Hematopoietic multipotent progenitor cell (in vitro differentiated cells): ENCODE data around the gene CMTM2. TPM values are rescaled to one million over a fixed set of nuclear protein-coding genes. Genes with fewer than 3 reads are reported as not detected.
"Not testable (repeated sequence)": the region's sequence is repeated elsewhere in the genome, so short reads cannot be mapped to it uniquely, and the experiment has no call there.

Experiments used
- DNase-seq, 3 donors: peaks; one replicate each; pipeline ENCODE4 v3.0.0-alpha.2; 2011 to 2015; ENCODE audit warnings: low read depth in 2 of 3, low spot score in 2 of 3
- total RNA-seq: library from RNA; depleted of rRNA; stranded (reverse); fragments of >200 nt; gene quantifications from one replicate; pipeline ENCODE4 v1.2.3, GENCODE V29; 2012

CMTM2 gene
- total RNA-seq, 1 donor = 0.54 TPM

DNA sequence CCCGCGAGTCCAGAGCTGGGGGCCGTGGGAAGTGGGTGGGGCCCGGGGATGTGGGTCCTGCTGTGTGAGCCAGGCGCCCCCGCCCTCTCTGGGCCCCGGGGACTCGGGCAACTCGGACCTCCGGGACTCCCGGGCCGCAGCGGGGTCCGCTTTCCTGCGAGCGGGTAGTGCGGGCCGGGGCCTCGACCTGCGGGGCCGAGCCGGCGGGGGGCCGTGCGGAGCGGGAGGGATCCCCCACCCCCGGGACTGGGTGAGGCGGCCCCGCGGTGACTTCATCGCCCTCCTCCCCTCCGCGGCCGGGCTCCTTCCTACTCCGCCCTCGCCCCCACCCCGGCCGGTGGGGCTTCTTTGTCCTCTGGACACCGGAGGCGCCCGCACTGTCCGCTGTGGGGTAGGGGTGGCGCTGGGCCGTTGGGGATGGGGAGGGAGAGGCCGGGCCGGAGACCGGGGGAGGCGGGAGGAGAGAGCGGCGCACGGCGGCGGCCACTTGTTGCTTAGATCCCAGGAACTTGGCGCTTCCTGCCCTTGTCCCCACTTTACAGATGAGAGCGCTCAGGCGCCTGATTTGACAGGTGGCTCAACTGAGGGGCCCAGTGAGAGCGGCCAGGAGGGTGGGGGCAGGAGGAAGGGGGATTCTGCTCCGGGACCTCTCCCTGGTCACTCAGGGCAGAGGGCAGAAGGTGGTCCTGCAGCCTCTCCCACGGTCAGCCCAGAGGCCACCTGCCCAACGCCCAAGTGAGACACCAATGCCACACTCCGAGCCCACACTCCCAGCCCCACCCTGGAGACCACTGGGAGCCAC is 26.1 kb downstream of the CMTM2 start:
- DNase-seq = peak in 1 of 3 donors; percentile 53

DNA sequence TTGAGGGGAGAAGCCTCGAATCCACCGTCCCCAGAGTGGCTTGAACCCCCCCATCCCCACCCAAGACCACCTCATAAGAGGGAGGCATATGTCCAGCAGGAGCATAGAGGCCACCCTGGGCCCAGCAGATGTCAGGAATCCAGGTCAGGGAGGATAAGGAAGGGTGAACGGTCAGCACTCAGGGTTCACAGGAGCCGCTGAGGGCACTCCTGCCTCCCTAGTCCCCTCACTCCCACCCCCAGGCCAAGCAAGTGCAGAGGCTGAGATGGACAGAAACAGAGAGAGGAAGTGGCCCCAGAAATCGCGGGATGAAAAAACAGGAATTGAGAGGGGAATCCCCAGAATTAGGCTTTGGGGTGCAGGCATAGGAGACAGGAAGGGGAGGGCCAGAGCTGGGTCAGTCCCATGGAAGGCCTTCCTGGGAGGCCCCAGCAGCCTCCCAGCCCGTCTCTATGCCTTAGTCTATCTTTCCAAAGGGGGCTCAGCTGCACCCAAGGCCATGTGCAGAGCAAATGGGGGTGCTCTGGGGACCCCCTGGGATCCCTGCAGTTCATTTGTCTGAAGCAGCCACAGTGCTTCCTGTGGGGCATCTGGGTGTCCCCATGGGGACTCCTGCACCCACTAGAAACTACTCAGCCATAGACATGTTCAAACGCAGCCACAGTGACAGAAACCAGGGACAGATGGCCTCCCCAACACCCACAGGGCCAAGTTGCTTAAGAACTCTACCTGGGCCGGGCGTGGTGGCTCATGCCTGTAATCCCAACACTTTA is 26.9 kb downstream of the CMTM2 start:
- no peak for DNase-seq

DNA sequence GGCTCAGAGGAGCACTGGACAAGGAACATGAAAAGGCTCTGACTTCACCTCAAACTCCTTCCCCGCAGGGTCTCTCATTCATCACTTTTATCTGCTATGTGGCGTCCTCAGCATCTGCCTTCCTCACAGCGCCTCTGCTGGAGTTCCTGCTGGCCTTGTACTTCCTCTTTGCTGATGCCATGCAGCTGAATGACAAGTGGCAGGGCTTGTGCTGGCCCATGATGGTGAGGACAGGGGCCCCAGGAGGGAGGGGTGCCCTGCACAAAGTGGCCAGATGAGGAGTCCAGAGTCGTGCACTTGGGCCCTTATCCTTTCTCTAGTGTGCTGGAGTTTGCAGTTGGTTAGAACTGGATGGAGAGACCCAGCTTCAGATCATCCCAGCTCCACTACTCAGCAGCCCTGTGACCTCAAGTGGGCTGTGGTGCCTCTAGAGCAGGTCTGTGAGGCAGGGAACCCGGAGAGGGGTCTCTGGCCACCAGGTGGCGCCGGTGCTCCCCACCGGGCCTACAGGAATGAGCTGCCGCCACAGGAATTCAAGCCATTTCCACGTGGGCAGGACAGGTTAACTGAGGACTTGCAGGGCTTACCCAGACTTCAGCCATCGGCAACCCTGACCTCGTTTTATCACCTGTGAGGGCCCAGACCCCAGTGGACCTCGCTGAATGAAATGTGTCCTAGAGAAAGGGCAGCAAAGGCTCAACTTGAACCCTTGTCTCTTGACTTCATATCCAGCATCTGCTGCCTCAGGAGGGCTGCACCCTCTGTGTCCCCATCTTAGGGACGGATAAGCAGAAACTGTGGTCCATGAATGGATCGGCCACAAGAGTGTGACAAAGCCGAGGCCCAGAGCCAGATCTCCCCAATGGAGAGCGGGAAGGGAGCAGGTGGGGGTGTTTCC is 29.2 kb downstream of the CMTM2 start:
- peak; percentile 64 to 89 (median 85) for DNase-seq

DNA sequence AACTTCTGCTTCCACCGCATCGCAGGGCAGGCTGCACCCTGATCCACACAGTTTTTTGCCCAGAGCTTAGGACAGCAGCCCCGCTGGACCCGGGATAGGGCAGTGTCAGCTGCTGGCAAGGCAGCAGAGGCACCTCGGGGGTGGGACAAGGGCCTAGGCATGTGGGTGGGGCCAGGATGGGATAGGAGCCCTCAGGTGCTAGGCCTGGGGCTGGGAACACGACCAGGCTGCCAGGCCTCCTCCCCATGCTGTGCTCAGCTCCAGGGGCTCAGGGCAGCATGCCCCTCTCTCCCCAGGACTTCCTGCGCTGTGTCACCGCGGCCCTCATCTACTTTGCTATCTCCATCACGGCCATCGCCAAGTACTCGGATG is 29.9 kb downstream of the CMTM2 start:
- no peak for DNase-seq

DNA sequence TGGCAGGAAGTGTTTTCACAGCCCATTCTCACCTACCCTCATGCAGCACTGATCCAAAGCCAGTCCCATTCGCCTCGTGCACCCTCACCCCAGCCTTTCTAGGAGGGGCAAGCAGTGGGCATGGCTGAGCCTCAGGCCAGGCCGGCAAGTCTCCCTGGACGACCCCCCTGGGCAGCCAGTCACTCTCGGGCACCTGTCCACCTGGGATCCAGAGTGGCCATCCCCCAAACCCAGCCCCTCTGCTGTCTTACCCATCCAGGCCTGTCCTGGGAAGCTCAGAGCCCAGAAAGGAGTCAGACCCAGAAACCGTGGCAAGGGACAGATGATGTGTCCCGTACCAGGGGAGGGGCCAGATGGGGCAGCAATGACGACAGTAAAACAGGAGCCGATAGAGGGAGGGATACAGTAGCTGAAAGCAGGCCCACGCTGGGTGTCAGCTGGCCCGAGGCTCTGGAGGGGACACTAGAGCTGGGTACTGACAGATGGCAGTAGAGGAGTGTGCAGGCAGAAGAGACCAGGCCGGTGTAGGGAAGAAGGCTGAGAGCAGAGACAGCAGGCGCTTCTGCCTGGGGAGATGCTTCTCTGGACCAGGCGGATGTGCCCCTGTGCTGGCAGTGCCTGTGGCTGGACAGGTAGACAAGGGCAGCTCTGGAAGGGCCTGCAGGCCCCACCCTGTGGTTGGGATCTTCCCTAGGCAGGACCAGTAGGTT is 31.0 kb downstream of the CMTM2 start:
- DNase-seq = no peak

DNA sequence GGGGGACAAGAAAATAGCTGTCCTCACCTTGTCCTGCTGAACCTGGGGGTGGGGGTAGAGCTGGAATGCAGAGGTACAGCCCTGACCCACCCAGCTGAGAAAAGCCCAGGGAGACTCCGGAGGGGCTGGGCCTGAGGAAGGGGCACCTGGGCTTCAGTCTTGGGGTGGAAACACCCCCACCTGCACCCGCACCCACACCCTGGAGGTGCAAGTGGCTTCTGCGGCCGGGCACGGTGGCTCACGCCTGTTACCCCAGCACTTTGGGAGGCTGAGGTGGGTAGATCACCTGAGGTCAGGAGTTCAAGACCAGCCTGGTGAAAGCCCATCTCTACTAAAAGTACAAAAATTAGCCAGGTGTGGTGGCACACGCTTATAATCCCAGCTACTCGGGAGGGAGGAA is 32.6 kb downstream of the CMTM2 start:
- not testable (repeated sequence) for DNase-seq

DNA sequence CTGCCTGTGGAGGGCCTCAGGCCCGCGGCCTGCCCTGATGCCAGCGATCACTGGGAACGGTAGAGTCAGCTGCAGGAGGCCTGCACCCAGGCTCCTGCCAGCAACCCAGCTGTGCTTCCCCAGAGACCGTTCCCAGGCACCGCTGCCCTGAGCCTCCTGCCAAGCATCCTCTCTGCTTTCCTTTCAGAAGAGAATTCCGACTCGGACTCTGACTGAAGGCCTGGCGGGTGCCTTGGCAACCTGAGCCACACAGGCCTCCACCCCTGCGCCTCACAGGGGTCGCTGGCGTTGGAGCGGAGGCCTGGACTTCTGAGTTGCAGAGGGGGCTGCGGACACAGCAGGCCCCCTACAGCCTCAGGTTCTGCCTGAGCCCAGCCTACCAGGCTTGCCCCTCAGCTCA is 33.2 kb downstream of the CMTM2 start:
- DNase-seq = no peak

DNA sequence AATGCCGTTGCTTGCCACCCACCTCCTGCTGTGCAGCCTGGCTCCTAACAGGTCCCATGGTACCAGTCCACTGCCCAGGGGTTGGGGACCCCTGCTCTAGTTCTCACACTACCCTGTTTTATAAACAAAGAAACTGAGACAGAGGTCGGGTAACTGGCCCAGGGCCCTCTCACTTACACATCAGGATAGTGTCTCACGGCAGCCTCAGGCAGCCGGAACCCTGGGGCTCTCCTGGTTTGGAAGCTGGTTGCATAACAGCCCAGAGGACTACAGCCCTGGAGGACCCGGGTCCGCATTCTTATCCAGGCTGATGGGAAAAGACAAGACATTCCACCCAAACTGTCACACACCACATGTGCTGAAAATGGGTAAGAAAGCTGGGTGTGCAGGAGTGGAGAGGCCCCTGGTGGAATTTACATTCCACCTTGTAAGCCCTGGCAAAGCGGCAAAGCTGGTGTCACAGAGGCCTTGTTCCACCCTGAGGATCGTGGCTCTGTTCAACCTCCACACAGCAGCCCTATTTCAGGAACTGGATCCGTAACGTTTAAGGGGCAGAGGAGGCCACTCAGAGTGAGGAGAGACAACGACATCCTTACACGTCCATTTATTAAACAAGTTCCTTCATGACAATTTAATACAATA is 35.0 kb downstream of the CMTM2 start:
- no peak for DNase-seq

DNA sequence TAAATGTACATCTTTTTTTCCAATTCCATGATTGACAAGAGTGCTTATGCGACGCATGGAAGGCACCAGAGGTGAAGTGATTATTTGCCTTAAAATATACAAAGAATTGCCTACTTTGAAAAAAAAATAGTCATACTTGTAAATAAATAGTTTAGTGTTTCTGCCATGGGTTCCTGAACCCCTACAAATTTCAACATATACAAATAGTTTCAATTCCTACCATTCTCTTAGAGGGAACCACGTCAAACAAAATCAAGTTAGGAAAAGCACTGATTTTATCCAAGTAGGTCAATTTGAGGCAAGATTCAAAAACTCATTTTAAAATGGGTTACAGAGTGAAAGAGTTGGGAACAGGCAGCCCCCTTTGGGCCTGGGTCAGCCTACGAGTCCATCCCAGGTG is 36.9 kb downstream of the CMTM2 start:
- DNase-seq = no peak

DNA sequence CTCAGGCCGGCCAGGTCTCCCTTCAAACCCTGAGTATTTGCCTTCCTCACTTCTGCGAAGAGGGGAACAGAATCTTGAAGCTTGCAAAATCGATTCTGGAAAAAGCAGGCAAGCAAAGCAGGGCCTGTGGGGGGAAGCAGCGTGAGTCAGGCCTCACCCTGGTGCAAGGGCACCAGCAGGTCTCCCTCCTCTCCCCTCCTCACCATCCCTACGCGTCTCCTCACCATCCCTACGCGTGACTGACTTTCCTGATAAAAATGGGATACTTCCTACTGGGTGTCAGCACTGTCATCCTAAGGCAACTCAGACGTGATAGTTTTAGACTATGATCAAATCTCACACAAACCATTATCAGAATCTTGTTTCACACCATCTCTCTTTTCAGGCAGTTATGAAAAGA is 37.3 kb downstream of the CMTM2 start:
- DNase-seq = no peak

DNA sequence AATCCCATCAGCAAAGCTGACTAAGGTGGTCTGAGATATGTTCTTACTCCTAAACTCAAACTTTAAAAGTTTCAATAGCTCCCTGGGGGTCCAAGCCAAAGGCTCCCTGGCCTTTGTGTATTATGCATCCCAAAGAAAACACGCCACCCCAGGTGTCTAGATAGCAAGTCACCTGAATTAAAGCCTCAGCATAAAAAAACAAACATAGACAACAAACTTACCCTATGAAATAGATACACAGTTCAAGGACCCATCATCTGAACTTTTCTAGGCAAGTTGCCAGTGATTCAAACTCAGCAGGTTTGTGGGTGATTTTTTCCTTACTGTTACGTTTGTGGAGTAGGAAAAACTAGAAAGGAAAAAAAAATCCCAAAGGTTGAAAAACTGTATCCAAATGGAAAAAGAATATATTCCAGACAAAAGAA is 37.8 kb downstream of the CMTM2 start:
- no peak for DNase-seq

DNA sequence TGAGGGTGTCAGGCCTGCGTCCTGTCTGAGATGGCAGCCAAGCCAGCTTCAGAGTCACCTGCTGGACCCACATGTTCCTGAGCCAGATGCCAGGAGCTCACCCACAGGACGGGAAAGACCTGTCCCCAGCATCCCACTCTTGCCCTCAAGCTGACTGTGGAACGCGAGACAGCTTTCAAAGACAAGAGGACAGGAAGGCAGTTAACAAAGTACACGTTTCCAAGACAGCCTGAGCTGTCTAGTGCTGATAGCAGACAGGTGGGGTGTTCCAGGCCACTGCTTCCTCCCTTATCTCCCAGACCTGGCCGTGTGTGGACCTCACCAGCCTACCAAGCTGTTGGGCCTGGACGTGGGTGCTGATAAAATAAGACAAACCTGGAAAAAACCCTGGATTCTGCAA is 38.5 kb downstream of the CMTM2 start:
- DNase-seq = no peak

DNA sequence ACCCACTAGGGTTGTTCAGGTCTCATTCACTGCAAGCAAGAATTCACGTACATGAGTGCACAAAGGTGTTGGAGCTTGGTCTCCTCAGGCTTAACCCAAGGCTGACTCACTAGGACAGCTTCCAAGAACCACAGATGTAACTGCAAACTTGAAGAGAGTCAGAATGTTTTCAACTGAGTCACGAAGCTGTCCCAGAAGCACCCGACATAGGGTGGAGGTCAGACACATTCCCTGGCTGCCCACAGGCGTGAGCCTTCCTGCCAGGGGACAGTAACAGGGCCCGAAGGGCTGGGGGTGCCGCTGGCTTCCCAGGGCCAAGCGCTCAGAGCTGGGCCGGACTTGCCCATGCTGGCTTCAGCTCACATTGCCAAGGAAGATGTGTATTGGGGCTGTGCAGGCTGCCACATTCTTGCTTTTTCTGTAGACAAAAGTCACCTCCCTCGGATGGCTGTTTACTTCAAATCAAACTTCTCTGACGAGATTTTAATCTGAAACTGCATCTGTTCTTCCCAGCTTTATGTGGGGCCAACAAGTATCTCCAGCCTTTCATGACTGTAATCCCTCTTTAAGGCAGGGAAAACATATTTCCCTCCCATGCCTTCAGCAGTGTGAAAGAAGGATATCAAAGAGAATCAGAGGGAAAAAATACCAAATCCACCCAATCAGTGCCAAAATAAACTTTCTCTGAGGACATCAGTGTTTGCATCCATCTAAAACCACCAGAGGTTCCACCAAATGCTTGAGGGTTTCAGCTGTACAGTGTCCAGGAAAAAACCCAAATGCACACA is 39.5 kb downstream of the CMTM2 start:
- no peak for DNase-seq

DNA sequence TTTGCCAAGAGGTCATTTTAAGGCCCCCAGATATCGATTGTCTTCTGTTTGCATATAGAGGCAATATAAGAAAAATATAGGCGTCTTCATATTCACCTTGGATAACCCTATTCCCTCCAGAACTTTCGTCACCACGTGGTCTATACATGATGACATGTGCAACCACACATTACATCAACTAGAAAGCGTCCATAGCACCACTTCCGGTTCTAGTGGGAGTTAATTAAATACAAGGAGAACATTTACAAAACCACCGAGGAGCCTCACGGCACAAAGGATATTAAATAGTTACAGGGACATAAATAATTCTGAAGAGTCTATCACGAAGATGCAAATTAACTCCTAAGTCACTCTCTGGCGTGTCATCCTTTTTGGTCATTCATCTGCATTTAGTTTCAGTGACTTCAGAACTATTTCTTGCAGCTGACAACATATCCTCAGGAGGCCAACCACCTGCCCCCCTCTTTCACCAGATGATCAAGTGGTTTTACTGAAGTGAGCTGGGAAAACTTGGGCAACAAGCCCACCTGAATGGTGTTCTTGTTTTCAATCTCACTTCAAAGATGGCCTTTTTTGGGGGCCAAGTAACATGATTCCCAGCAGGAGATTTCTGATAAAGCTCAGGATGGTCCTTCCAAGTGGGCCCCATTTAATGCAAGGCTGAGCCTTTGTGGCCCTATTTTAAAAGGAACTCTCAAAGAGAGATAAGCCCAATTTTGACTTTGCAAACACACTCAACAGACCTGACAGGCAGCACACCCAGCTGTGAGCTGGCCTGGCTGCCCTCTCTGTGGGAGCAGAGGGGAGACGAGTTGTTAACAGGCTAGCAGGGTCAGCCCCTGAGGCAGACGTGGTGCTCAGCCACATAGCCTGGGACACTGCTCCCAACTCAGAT is 40.5 kb downstream of the CMTM2 start:
- DNase-seq = no peak

DNA sequence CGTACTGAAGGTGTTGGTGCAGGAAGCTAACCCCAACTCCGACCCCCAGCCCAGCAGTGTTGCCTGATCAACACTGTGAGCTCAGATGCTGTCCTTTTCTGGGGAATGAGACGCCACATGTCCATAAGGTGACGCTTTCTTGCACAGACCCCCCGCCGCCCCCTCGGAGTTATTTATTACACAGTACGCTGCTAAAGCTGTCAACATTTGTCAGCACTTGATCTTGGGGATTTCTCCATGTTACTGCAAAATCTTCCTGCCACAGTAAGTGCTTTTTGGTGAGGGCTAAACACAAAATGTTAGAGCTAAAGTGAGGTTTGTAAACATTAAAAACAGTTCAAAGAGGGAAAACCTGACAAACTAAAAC is 41.1 kb downstream of the CMTM2 start:
- no peak for DNase-seq

DNA sequence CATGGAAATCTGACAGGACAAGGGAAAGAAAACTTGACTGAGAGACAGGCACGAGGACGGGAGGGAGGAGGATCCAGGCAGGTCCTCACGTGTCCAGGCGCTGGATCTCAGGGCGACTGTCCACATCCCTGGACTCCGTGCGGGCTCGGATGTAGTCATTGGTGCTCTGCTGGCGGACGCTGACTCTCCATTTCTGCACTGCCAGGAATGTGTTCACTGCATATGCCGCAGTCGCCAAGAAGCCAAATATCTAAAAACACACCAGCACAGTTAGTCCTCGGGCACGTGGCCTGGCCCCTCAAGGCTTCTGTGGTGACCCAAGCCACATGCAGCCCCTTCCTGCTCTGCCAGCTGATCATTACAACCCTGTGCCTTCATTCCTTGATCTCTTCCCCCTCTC is 42.7 kb downstream of the CMTM2 start:
- DNase-seq = no peak

DNA sequence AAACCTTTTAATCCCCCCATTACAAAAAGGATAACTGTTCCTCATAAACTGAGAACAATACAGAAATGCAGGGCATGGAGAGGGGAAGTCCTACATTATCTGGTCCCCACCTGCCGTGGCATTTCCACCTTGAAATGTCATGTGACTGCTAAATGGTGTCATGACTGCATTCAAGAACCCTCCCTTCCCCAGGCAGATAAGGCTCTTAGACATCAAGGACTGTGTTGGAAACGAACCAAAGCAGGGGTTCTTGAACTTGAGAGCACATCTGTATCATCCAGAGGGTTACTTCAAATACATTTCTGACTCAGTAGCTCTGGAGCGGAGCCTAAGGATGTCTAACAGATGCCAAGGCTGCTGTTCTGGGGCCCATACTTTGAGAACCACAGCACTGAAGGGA is 43.6 kb downstream of the CMTM2 start:
- no peak for DNase-seq

DNA sequence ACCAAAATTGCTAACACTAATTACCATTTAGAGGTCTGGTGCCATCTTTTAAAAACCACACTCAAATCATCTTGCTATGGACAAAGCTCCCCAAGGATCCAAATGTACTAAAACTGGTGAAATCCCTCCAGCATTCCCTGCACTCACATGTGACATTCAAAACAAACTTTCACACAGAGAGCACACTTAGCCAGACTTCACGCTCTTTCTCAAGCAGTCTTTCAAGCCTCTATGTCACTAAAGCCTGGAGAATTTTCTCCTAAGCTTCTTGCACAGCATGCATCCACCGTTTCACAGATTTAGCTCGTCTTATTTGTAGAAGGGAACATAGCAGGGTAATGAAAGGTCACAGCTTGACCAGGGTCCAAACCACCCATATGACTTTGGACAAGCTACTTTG is 44.5 kb downstream of the CMTM2 start:
- DNase-seq = no peak
